Mammary epithelial cell (primary cell): ENCODE measurements around the gene KRTAP12-4.

ENCODE experiments used
- CTCF ChIP-seq, 2 donors: IDR thresholded peaks in 1 of 2; conservative IDR thresholded peaks in 1 of 2; 2 replicates each; pipeline ENCODE4 v1.5.1; 2011 to 2012; ENCODE audit warnings: inconsistent platforms in 2 of 2, low read length in 2 of 2, mild to moderate bottlenecking in 2 of 2, control low read depth in 1 of 2, low read depth in 1 of 2; ENCODE audit not compliant: insufficient read depth in 1 of 2; ENCODE audit errors: extremely low read depth in 1 of 2
- EZH2 ChIP-seq: IDR thresholded peaks from 2 replicates; pipeline ENCODE4 v1.6.1; 2012; ENCODE audit warnings: low read length, inconsistent platforms, borderline replicate concordance

GRCh38 chr21:44647222-44647552 is 7.3 kb downstream of the KRTAP12-4 start:
- TF ChIP-seq CTCF (conservative IDR thresholded peaks at IDR 0.05 in 1 of 2, IDR thresholded peaks at IDR 0.05 in 1 of 2; ENCODE audit: extremely low read depth in 1 of 2, insufficient read depth in 1 of 2, low read depth in 1 of 2, low read length in 2 of 2) (no peak), EZH2 (no peak)
